CD4-positive, alpha-beta T cell (primary cell): ENCODE results near the gene COX11. TPM values are rescaled to one million over a fixed set of nuclear protein-coding genes. Genes with fewer than 3 reads are reported as not detected.

Experiments
- ATAC-seq: fragments of 200-7000 bp; cut with Tn5 transposase; one replicate; pipeline ENCODE4 v1.10.0; 2022; ENCODE audit warnings: mild to moderate bottlenecking; ENCODE audit not compliant: poor library complexity
- CTCF ChIA-PET: fragments of 350-600 bp; sonication (Branson Sonifier 250); formaldehyde crosslinking; loops from one replicate; lab custom pipeline; 2021; ENCODE audit warnings: antibody characterized with exemption, inconsistent platforms; lab: Charles Lee
- POLR2A ChIA-PET: fragments of 350-600 bp; sonication (Branson Sonifier 250); formaldehyde crosslinking; loops from one replicate; lab custom pipeline; 2021; ENCODE audit warnings: antibody characterized with exemption, inconsistent platforms; lab: Charles Lee
- DNase-seq, 14 experiments: peaks; one replicate each; pipeline ENCODE4 v3.0.0-alpha.2; 2013 to 2020; ENCODE audit warnings: mixed read lengths in 2 of 14
- H3K27ac ChIP-seq, 2 donors: one replicate each; pipeline versions ENCODE4 v1.5.1 to v1.7.0; 2013; ENCODE audit warnings: low read length in 2 of 2, low read depth in 1 of 2, mild to moderate bottlenecking in 1 of 2
- H3K27me3 ChIP-seq, 2 experiments: 1 replicate in 1 of 2; 2 replicates in 1 of 2; pipeline versions ENCODE4 v1.6.1 to v1.7.0; 2013; ENCODE audit warnings: low read length in 2 of 2, control low read depth in 1 of 2, mild to moderate bottlenecking in 1 of 2, moderate library complexity in 1 of 2; ENCODE audit not compliant: insufficient read depth in 2 of 2, control insufficient read depth in 1 of 2
- H3K36me3 ChIP-seq: one replicate; pipeline ENCODE4 v1.6.1; 2013; ENCODE audit warnings: low read length, control low read depth; ENCODE audit not compliant: insufficient read depth
- H3K4me1 ChIP-seq: one replicate; pipeline ENCODE4 v1.6.1; 2013; ENCODE audit warnings: low read length, control low read depth; ENCODE audit not compliant: insufficient read depth
- H3K4me3 ChIP-seq: one replicate; pipeline ENCODE4 v1.5.1; 2013; ENCODE audit warnings: mild to moderate bottlenecking, low read length, moderate library complexity
- H3K9me3 ChIP-seq, 2 experiments: 1 replicate in 1 of 2; 2 replicates in 1 of 2; pipeline versions ENCODE4 v1.6.1 to v1.7.0; 2013; ENCODE audit warnings: low read length in 2 of 2, mild to moderate bottlenecking in 2 of 2, control low read depth in 1 of 2, moderate library complexity in 1 of 2; ENCODE audit not compliant: control insufficient read depth in 1 of 2, insufficient read depth in 1 of 2
- H3K27ac Mint-ChIP-seq: one replicate; pipeline ENCODE4 v1.8.0; 2020; ENCODE audit warnings: mixed read lengths
- H3K27me3 Mint-ChIP-seq: one replicate; pipeline ENCODE4 v1.8.0; 2021; ENCODE audit warnings: mixed read lengths
- H3K36me3 Mint-ChIP-seq: one replicate; pipeline ENCODE4 v1.8.0; 2021; ENCODE audit warnings: low read depth, mixed read lengths
- H3K4me1 Mint-ChIP-seq: one replicate; pipeline ENCODE4 v1.8.0; 2021; ENCODE audit warnings: low read depth, mixed read lengths
- H3K4me3 Mint-ChIP-seq: one replicate; pipeline ENCODE4 v1.8.0; 2020; ENCODE audit warnings: mild to moderate bottlenecking, mixed read lengths
- H3K9me3 Mint-ChIP-seq: one replicate; pipeline ENCODE4 v1.8.0; 2020; ENCODE audit warnings: mixed read lengths
- intact Hi-C, 2 experiments: fragments of 100-400 bp; cut with DNase I in 1 of 2; cut with micrococcal nuclease in 1 of 2; formaldehyde crosslinking; loops; one replicate each; pipeline versions ENCODE4 v1.15.1 to v1.9.0; 2023 to 2025; cut with DNase I, micrococcal nuclease
- total RNA-seq, 174 experiments: library from RNA in 2 of 174; stranded (reverse) in 2 of 174; gene quantifications; one replicate each; pipeline ENCODE4 v1.2.3 and lab custom pipeline; 2021 to 2026
- TF ChIP-seq, protein P1 (sequence below): fragments of 200-600 bp; IDR thresholded peaks from one replicate; pipeline ENCODE4 v1.8.0; 2022; ENCODE audit warnings: antibody characterized with exemption, mild to moderate bottlenecking

COX11 gene
- total RNA-seq, 2 experiments from 2014 or later = 24.1 to 30.3 TPM

DNA sequence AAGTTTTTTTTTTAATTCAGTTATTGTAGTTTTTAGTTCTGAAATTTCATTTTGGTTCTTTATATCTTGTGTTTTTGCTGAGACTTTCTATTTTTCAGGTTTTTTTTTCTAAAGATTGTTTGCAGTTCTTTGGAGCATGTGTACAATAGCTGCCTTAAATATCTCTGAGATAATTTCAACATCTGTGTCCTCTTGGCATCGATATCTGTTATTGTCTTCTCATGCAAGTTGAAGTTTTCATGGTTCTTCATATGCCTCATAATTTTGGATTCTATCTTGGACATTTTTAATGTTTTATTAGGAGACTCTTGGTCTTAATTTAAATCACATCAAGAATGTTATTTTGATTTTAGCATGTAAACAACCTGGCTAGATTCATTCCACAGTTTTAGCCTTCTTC is 22.8 kb downstream of the COX11 start:
- Histone ChIP-seq H3K9me3 (no peaks in the 10 kb centered on the region), H3K36me3 (no peaks in the 10 kb centered on the region), H3K27me3 (peaks cover 0 to 6% of the 10 kb centered on the region in 2 experiments), H3K4me3 (no peak overlapping the region), H3K27ac (no peak overlapping the region), H3K4me1 (no peaks in the 10 kb centered on the region)
- no peak for ATAC-seq
- no peak for DNase-seq
- H3K4me1 Mint-ChIP-seq = no peaks in the 10 kb centered on the region
- H3K4me3 Mint-ChIP-seq = no peak overlapping the region
- POLR2A ChIA-PET = no interaction called here
- CTCF ChIA-PET = no interaction called here
- no peaks in the 10 kb centered on the region for H3K36me3 Mint-ChIP-seq
- TF ChIP-seq, protein P1, sequence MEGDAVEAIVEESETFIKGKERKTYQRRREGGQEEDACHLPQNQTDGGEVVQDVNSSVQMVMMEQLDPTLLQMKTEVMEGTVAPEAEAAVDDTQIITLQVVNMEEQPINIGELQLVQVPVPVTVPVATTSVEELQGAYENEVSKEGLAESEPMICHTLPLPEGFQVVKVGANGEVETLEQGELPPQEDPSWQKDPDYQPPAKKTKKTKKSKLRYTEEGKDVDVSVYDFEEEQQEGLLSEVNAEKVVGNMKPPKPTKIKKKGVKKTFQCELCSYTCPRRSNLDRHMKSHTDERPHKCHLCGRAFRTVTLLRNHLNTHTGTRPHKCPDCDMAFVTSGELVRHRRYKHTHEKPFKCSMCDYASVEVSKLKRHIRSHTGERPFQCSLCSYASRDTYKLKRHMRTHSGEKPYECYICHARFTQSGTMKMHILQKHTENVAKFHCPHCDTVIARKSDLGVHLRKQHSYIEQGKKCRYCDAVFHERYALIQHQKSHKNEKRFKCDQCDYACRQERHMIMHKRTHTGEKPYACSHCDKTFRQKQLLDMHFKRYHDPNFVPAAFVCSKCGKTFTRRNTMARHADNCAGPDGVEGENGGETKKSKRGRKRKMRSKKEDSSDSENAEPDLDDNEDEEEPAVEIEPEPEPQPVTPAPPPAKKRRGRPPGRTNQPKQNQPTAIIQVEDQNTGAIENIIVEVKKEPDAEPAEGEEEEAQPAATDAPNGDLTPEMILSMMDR = no peak
- no peak overlapping the region for H3K27ac Mint-ChIP-seq
- peaks cover 17% of the 10 kb centered on the region for H3K27me3 Mint-ChIP-seq
- no peaks in the 10 kb centered on the region for H3K9me3 Mint-ChIP-seq
- intact Hi-C loops = no loop called here

GRCh38 chr17:54945231-54945630 is 23.2 kb downstream of the COX11 start:
- no peak for DNase-seq
- TF ChIP-seq, protein P1 = no peak
- no peak overlapping the region for H3K4me3 Mint-ChIP-seq
- no peaks in the 10 kb centered on the region for H3K4me1 ChIP-seq
- peaks cover 0 to 6% of the 10 kb centered on the region in 2 experiments for H3K27me3 ChIP-seq
- no peaks in the 10 kb centered on the region for H3K4me1 Mint-ChIP-seq
- H3K36me3 Mint-ChIP-seq = no peaks in the 10 kb centered on the region
- H3K27ac Mint-ChIP-seq = no peak overlapping the region
- H3K9me3 ChIP-seq = no peaks in the 10 kb centered on the region
- ChIA-PET POLR2A (no interaction called here), CTCF (no interaction called here)
- no peak for ATAC-seq
- peaks cover 17% of the 10 kb centered on the region for H3K27me3 Mint-ChIP-seq
- no peak overlapping the region for H3K27ac ChIP-seq
- no peak overlapping the region for H3K4me3 ChIP-seq
- no peaks in the 10 kb centered on the region for H3K9me3 Mint-ChIP-seq
- intact Hi-C loops = no loop called here
- no peaks in the 10 kb centered on the region for H3K36me3 ChIP-seq

DNA sequence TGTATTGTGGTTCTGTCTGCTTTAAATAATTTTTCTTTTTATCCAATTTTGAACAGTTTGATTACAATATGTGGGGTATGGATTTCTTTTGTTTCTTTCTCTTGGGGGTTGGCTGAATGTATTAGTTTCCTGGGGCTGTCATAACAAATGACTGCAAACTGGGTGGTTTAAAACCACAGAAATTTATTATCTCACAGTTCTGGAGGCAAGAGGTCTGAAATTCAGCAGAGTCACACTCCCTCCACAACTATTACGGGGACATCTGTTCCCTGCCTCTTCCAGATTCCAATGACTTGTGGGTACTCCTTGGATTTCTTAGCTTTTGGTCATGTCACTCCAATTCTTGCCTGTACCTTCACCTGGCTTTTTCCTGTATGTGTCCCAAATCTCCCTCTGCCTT is 23.7 kb downstream of the COX11 start:
- TF ChIP-seq, protein P1 = no peak
- no peaks in the 10 kb centered on the region for H3K36me3 ChIP-seq
- no peak overlapping the region for H3K27ac ChIP-seq
- Mint-ChIP-seq H3K27ac (no peak overlapping the region), H3K9me3 (no peaks in the 10 kb centered on the region), H3K4me3 (no peak overlapping the region), H3K27me3 (peaks cover 17% of the 10 kb centered on the region), H3K4me1 (no peaks in the 10 kb centered on the region), H3K36me3 (no peaks in the 10 kb centered on the region)
- no peaks in the 10 kb centered on the region for H3K4me1 ChIP-seq
- no peaks in the 10 kb centered on the region for H3K9me3 ChIP-seq
- ChIA-PET CTCF (no interaction called here), POLR2A (no interaction called here)
- no peak overlapping the region for H3K4me3 ChIP-seq
- H3K27me3 ChIP-seq = peaks cover 0 to 6% of the 10 kb centered on the region in 2 experiments
- ATAC-seq = no peak
- DNase-seq = no peak
- intact Hi-C loops = no loop called here
